ENCODE results near the gene ATCAY. TPM values are rescaled to one million over a fixed set of nuclear protein-coding genes. Genes with fewer than 3 reads are reported as not detected.

Gene ATCAY
- total RNA-seq, 1 donor from 2014 or later = 0.98 TPM

GRCh38 chr19:3916033-3916432, 35.5 kb downstream of the ATCAY start:
- TF ChIP-seq POLR2A (IDR thresholded peaks at IDR 0.05) (no peak), POLR2AphosphoS5 (IDR thresholded peaks at IDR 0.05; ENCODE audit: insufficient read depth in 1 of 2, low read depth in 1 of 2) (no peak), CTCF (IDR thresholded peaks at IDR 0.05) (no peak)
- intact Hi-C loops (cut with DNase I) = no loop called here
- H3K4me3 ChIP-seq = no peak overlapping the region
- no peak for DNase-seq (ENCODE audit: extremely low spot score in 2 of 2)
- no peaks in the 10 kb centered on the region for H3K27me3 ChIP-seq
- H3K27ac ChIP-seq = no peak overlapping the region
- no peaks in the 10 kb centered on the region for H3K4me1 ChIP-seq
- H3K36me3 ChIP-seq = no peaks in the 10 kb centered on the region
- H3K9me3 ChIP-seq = no peaks in the 10 kb centered on the region

- Histone ChIP-seq H3K27ac (no peak overlapping the region), H3K4me3 (no peak overlapping the region), H3K27me3 (no peaks in the 10 kb centered on the region), H3K4me1 (no peaks in the 10 kb centered on the region), H3K9me3 (no peaks in the 10 kb centered on the region), H3K36me3 (no peaks in the 10 kb centered on the region)
- DNase-seq (ENCODE audit: extremely low spot score in 2 of 2) = no peak
- no peak for TF ChIP-seq POLR2AphosphoS5 (IDR thresholded peaks at IDR 0.05; ENCODE audit: insufficient read depth in 1 of 2, low read depth in 1 of 2)
- TF ChIP-seq CTCF (IDR thresholded peaks at IDR 0.05) = no peak
- TF ChIP-seq POLR2A (IDR thresholded peaks at IDR 0.05) = no peak
- intact Hi-C loops (cut with DNase I) = no loop called here
Measured at GRCh38 chr19:3919793-3920192, 39.3 kb downstream of the ATCAY start.

DNA sequence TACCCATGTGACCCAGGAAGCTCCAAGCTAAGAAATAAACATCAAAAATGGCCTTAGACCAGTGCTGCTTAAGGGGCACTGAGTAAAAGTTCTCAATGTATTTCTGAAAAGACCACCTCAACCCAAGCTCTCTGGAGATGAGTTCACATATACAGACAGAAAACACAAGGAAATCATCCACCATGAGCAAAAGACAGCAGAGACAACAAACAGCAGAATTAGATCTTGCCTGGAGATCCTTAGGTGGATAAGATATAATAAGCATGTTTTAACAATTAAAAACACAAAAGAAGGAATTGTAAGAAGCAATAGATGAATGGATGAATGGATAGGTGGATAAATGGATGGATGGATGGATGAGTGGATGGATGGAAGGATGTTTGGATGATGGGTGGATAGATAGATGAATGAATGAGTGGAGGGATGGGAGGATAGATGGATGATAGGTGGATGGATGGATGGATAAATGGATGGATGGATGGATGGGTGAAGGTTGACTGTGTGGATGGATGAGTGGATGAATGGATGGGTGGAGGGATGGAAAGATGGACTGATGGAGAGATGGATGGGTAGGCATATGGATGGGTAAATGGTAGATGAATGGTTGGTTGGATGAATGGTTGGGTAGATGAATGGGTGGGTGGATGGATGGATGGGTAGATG, 42.7 kb downstream of the ATCAY start:
- intact Hi-C loops (cut with DNase I) = no loop called here
- H3K9me3 ChIP-seq = no peaks in the 10 kb centered on the region
- no peak overlapping the region for H3K27ac ChIP-seq
- H3K27me3 ChIP-seq = no peaks in the 10 kb centered on the region
- no peak overlapping the region for H3K4me3 ChIP-seq
- H3K4me1 ChIP-seq = no peaks in the 10 kb centered on the region
- no peak for TF ChIP-seq POLR2AphosphoS5 (IDR thresholded peaks at IDR 0.05; ENCODE audit: insufficient read depth in 1 of 2, low read depth in 1 of 2)
- TF ChIP-seq POLR2A (IDR thresholded peaks at IDR 0.05) = no peak
- no peak for TF ChIP-seq CTCF (IDR thresholded peaks at IDR 0.05)
- no peak for DNase-seq (ENCODE audit: extremely low spot score in 2 of 2)
- H3K36me3 ChIP-seq = no peaks in the 10 kb centered on the region

DNA sequence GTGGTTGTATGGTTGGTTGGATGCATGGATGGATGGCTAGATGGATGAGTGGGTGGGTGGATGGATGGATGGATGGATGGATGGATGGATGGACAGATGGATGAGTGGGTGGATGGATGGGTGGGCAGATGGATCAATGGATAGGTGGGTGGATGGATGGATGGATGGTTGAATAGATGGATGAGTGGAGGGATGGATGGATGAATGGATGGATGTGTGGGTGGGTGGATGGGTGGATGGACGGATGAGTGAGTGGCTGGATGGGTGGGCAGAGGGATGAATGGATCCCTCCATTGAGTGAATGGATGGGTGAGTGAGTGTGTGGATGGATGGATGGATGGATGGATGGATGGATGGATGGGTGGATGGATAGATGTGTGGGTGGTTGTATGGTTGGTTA, 43.4 kb downstream of the ATCAY start:
- intact Hi-C loops (cut with DNase I) = no loop called here
- H3K27me3 ChIP-seq = no peaks in the 10 kb centered on the region

More for the DNA sequence above, 43.4 kb downstream of the ATCAY start:
- TF ChIP-seq CTCF (IDR thresholded peaks at IDR 0.05) (no peak), POLR2A (IDR thresholded peaks at IDR 0.05) (no peak), POLR2AphosphoS5 (IDR thresholded peaks at IDR 0.05; ENCODE audit: insufficient read depth in 1 of 2, low read depth in 1 of 2) (no peak)
- Histone ChIP-seq H3K36me3 (no peaks in the 10 kb centered on the region), H3K4me1 (no peaks in the 10 kb centered on the region), H3K9me3 (no peaks in the 10 kb centered on the region), H3K4me3 (no peak overlapping the region), H3K27ac (no peak overlapping the region)
- DNase-seq (ENCODE audit: extremely low spot score in 2 of 2) = no peak
